SU-DHL-6 (cell line): ENCODE data around the gene TADA3.

Experiments used
- H2AFZ ChIP-seq: fragments of 200-600 bp; sonication (generic); 2 replicates; pipeline ENCODE4 v1.6.1; 2014; ENCODE audit warnings: low read depth, mild to moderate bottlenecking, moderate library complexity, mixed read lengths, antibody characterized with exemption, low read length; ENCODE audit not compliant: severe bottlenecking
- H3F3A ChIP-seq: fragments of 200-600 bp; shearing (Covaris generic); 2 replicates; pipeline ENCODE4 v1.6.0; 2016; ENCODE audit warnings: antibody characterized with exemption, mild to moderate bottlenecking; ENCODE audit not compliant: insufficient read depth
- H3K27ac ChIP-seq: fragments of 200-600 bp; sonication (generic); 2 replicates; pipeline ENCODE4 v1.5.1; 2016; ENCODE audit warnings: low read depth, mild to moderate bottlenecking, low read length, moderate library complexity, mixed read lengths
- H3K27me3 ChIP-seq: fragments of 200-600 bp; sonication (generic), shearing (Covaris generic); 2 replicates; pipeline ENCODE4 v1.6.0; 2014; ENCODE audit warnings: mild to moderate bottlenecking, low read length
- H3K36me3 ChIP-seq: fragments of 200-600 bp; sonication (generic); 2 replicates; pipeline ENCODE4 v1.6.1; 2014; ENCODE audit warnings: mild to moderate bottlenecking, low read length, mixed read lengths
- H3K4me2 ChIP-seq: fragments of 300-600, 200-600 bp; shearing (Covaris generic), sonication (generic); 2 replicates; pipeline ENCODE4 v1.6.0; 2014; ENCODE audit warnings: low read length, low read depth, mild to moderate bottlenecking; ENCODE audit not compliant: poor library complexity, severe bottlenecking
- H3K4me3 ChIP-seq: fragments of 200-600 bp; sonication (generic); 2 replicates; pipeline ENCODE4 v1.5.1; 2014; ENCODE audit warnings: antibody characterized with exemption, low read length, mild to moderate bottlenecking, mixed read lengths; ENCODE audit not compliant: insufficient read depth, poor library complexity, severe bottlenecking
- H3K79me2 ChIP-seq: fragments of 200-600 bp; sonication (generic); 2 replicates; pipeline ENCODE4 v1.6.1; 2014; ENCODE audit warnings: mild to moderate bottlenecking, low read length, moderate library complexity; ENCODE audit not compliant: insufficient read depth
- H3K9ac ChIP-seq: fragments of 200-600 bp; sonication (generic); 2 replicates; pipeline ENCODE4 v1.7.0; 2014; ENCODE audit warnings: mild to moderate bottlenecking, low read length
- H3K9me2 ChIP-seq: fragments of 200-600 bp; sonication (generic); replicated peaks from 2 replicates; pipeline ENCODE4 v1.6.1; 2014; ENCODE audit warnings: low read length; ENCODE audit not compliant: insufficient read depth
- H3K9me3 ChIP-seq: fragments of 200-600 bp; sonication (generic); 2 replicates; pipeline ENCODE4 v1.6.1; 2014; ENCODE audit warnings: low read length, mixed read lengths; ENCODE audit not compliant: insufficient read depth
- H4K20me1 ChIP-seq: fragments of 200-600 bp; sonication (generic); 2 replicates; pipeline ENCODE4 v1.6.1; 2014; ENCODE audit warnings: low read depth, mild to moderate bottlenecking, antibody characterized with exemption, low read length, moderate library complexity, mixed read lengths
- EZH2phosphoT487 ChIP-seq: fragments of 200-600 bp; sonication (generic), shearing (Covaris generic); conservative IDR thresholded peaks from 2 replicates; pipeline ENCODE4 v1.6.1; 2018; ENCODE audit warnings: mild to moderate bottlenecking, antibody characterized with exemption, low read length, moderate library complexity, mixed read lengths
- TF ChIP-seq, protein P1 (sequence below): fragments of 200-600 bp; sonication (generic); IDR thresholded peaks from one replicate; pipeline ENCODE4 v1.5.1; 2017; ENCODE audit warnings: antibody characterized with exemption, mild to moderate bottlenecking, low read length, moderate library complexity; ENCODE audit not compliant: insufficient read depth, poor library complexity, severe bottlenecking

Gene TADA3

DNA sequence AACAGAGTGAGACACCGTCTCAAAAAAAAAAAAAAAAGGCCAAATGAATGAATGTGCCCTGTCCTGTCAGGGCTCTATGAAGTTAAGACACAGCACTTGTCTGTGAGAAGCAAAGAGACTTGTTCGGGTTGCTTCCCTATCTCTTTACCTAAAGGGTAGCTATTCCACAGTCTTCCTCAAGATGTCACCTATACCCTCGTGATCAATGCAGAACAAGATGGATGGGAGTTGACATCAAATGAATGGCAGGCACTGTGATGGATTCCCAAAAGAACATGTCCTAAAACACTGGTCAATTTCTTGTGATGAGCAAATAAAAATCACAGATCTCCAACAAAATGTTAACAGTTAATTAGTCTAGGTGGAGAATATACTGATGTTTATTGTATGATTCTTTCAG is 9.5 kb downstream of the TADA3 start:
- TF ChIP-seq, protein P1, sequence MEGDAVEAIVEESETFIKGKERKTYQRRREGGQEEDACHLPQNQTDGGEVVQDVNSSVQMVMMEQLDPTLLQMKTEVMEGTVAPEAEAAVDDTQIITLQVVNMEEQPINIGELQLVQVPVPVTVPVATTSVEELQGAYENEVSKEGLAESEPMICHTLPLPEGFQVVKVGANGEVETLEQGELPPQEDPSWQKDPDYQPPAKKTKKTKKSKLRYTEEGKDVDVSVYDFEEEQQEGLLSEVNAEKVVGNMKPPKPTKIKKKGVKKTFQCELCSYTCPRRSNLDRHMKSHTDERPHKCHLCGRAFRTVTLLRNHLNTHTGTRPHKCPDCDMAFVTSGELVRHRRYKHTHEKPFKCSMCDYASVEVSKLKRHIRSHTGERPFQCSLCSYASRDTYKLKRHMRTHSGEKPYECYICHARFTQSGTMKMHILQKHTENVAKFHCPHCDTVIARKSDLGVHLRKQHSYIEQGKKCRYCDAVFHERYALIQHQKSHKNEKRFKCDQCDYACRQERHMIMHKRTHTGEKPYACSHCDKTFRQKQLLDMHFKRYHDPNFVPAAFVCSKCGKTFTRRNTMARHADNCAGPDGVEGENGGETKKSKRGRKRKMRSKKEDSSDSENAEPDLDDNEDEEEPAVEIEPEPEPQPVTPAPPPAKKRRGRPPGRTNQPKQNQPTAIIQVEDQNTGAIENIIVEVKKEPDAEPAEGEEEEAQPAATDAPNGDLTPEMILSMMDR, result no peak
- no peak for TF ChIP-seq EZH2phosphoT487
- H3K9ac ChIP-seq, result no peak overlapping the region

GRCh38 chr3:9781978-9782603 is 10.2 kb downstream of the TADA3 start:
- H3K27ac ChIP-seq, result peak overlapping the region; percentile 91
- H3K36me3 ChIP-seq, result peaks cover 8% of the 10 kb centered on the region; the same call in 1 of the 2 replicates
- H3K79me2 ChIP-seq, result no peaks in the 10 kb centered on the region
- H3K4me2 ChIP-seq, result peak overlapping the region; percentile 10
- no peaks in the 10 kb centered on the region for H4K20me1 ChIP-seq
- H3K9me2 ChIP-seq, result no peaks in the 10 kb centered on the region
- peak overlapping the region; percentile 17; the same call in 1 of the 2 replicates for H3K9ac ChIP-seq
- H3F3A ChIP-seq, result peaks cover 34% of the 10 kb centered on the region
- H3K9me3 ChIP-seq, result no peaks in the 10 kb centered on the region
- no peak overlapping the region for H3K4me3 ChIP-seq
- H3K27me3 ChIP-seq, result no peaks in the 10 kb centered on the region
- TF ChIP-seq, protein P1, result no peak
- TF ChIP-seq EZH2phosphoT487, result no peak
- H2AFZ ChIP-seq, result no peak overlapping the region

More for the DNA sequence above, 9.5 kb downstream of the TADA3 start:
- Histone ChIP-seq H3K9me2 (no peaks in the 10 kb centered on the region), H3K36me3 (peaks cover 8% of the 10 kb centered on the region; the same call in 1 of the 2 replicates), H3K79me2 (no peaks in the 10 kb centered on the region), H3F3A (peaks cover 37% of the 10 kb centered on the region), H3K9me3 (no peaks in the 10 kb centered on the region), H3K4me3 (no peak overlapping the region), H3K27ac (peak overlapping the region; percentile 91), H3K27me3 (no peaks in the 10 kb centered on the region), H3K4me2 (no peak overlapping the region), H2AFZ (no peak overlapping the region), H4K20me1 (no peaks in the 10 kb centered on the region)

GRCh38 chr3:9781551-9781950 is 10.7 kb downstream of the TADA3 start:
- TF ChIP-seq, protein P1, result no peak
- TF ChIP-seq EZH2phosphoT487, result no peak
- Histone ChIP-seq H2AFZ (no peak overlapping the region), H3K27ac (peak overlapping the region; percentile 91), H3K9me2 (no peaks in the 10 kb centered on the region), H3K4me2 (peak overlapping the region; percentile 41), H3K9me3 (no peaks in the 10 kb centered on the region), H3K27me3 (no peaks in the 10 kb centered on the region), H3K79me2 (no peaks in the 10 kb centered on the region), H3K36me3 (peaks cover 8% of the 10 kb centered on the region; the same call in 1 of the 2 replicates), H3K4me3 (no peak overlapping the region), H3F3A (peaks cover 34% of the 10 kb centered on the region), H4K20me1 (no peaks in the 10 kb centered on the region), H3K9ac (peak overlapping the region; percentile 17; the same call in 1 of the 2 replicates)
